ENCODE results near the gene TMEM123. TPM values are rescaled to one million over a fixed set of nuclear protein-coding genes. Genes with fewer than 3 reads are reported as not detected.
"Not testable (repeated sequence)": the region's sequence is repeated elsewhere in the genome, so short reads cannot be mapped to it uniquely, and the experiment has no call there.

The TMEM123 gene
- total RNA-seq, 4 donors from 2014 or later, result 161 to 212 (median 197) TPM

GRCh38 chr11:102436976-102437375, 15.6 kb downstream of the TMEM123 start:
- H3K9me3 ChIP-seq, result no peaks in the 10 kb centered on the region
- DNase-seq (ENCODE audit: low spot score in 2 of 2), result no peak
- peaks cover 4% of the 10 kb centered on the region for H3K36me3 ChIP-seq
- 77% methylated on average over 2 of the region's 2 CpGs for WGBS
- peaks cover 6% of the 10 kb centered on the region for H3K4me1 ChIP-seq
- no peak overlapping the region for H3K27ac ChIP-seq
- no peak overlapping the region for H3K4me3 ChIP-seq
- H3K27me3 ChIP-seq, result no peaks in the 10 kb centered on the region
- no peak for TF ChIP-seq CTCF (IDR thresholded peaks at IDR 0.05)
- TF ChIP-seq EP300 (IDR thresholded peaks at IDR 0.05), result no peak
- TF ChIP-seq POLR2AphosphoS5 (IDR thresholded peaks at IDR 0.05), result no peak
- no peak for TF ChIP-seq POLR2A (IDR thresholded peaks at IDR 0.05)

- Histone ChIP-seq H3K4me1 (peaks cover 6% of the 10 kb centered on the region), H3K27me3 (no peaks in the 10 kb centered on the region), H3K36me3 (peaks cover 4% of the 10 kb centered on the region), H3K9me3 (no peaks in the 10 kb centered on the region), H3K4me3 (no peak overlapping the region), H3K27ac (no peak overlapping the region)
- DNase-seq (ENCODE audit: low spot score in 2 of 2), result no peak
- TF ChIP-seq EP300 (IDR thresholded peaks at IDR 0.05) (no peak), CTCF (IDR thresholded peaks at IDR 0.05) (no peak), POLR2AphosphoS5 (IDR thresholded peaks at IDR 0.05) (no peak), POLR2A (IDR thresholded peaks at IDR 0.05) (no peak)
- WGBS, result 63% methylated on average over 3 of the region's 3 CpGs
These were observed 16.0 kb downstream of the TMEM123 start for GRCh38 chr11:102436561-102436960.

- no peaks in the 10 kb centered on the region for H3K9me3 ChIP-seq
- peaks cover 6% of the 10 kb centered on the region for H3K4me1 ChIP-seq
- no peak overlapping the region for H3K27ac ChIP-seq
- H3K4me3 ChIP-seq, result no peak overlapping the region
- H3K27me3 ChIP-seq, result no peaks in the 10 kb centered on the region
- TF ChIP-seq POLR2A (IDR thresholded peaks at IDR 0.05) (no peak), CTCF (IDR thresholded peaks at IDR 0.05) (no peak), POLR2AphosphoS5 (IDR thresholded peaks at IDR 0.05) (no peak), EP300 (IDR thresholded peaks at IDR 0.05) (no peak)
- 92% methylated on average over 3 of the region's 3 CpGs for WGBS
- peaks cover 4% of the 10 kb centered on the region for H3K36me3 ChIP-seq
- DNase-seq (ENCODE audit: low spot score in 2 of 2), result no peak
These were observed 16.9 kb downstream of the TMEM123 start for GRCh38 chr11:102435688-102436087.

DNA sequence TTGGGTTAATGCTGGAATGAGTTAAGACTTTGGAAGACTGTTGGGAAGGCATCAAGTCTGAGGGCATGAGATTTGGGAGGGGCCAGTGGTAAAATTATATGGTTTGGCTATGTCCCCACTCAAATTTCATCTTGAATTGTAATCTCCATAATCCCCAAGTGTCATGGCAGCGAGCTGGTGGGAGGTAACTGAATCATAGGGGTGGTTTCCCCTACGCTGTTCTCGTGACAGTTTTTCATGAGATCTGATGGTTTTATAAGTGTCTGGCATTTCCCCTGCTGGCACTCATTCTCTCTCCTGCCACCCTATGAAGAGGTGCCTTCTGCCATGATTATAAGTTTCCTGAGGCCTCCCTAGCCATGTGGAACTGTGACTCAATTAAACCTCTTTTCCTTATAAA, 19.0 kb downstream of the TMEM123 start:
- not testable (repeated sequence) for H3K27ac ChIP-seq; H3K9me3 ChIP-seq; H3K4me1 ChIP-seq; DNase-seq (ENCODE audit: low spot score in 2 of 2); H3K4me3 ChIP-seq; H3K36me3 ChIP-seq; H3K27me3 ChIP-seq
- 95% methylated on average over 3 of the region's 3 CpGs for WGBS

DNA sequence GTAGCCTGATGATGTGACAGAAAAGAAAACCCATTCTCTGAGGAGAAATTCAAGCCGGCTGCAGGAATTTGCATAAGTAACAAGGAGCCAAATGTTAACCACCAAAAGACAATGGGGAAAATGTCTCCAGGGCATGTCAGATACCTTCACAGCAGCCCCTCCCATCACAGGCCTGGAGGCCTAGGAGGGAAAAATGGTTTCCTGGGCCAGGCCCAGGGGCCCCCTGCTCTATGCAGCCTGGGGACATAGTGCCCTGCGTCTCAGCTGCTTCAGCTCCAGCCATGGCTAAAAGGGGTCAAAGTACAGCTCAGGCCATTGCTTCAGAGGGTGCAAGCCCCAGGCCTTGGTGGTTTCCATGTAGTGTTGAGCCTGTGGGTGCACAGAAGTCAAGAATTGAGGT, 20.0 kb downstream of the TMEM123 start:
- not testable (repeated sequence) for H3K27ac ChIP-seq; H3K4me3 ChIP-seq; H3K9me3 ChIP-seq; DNase-seq (ENCODE audit: low spot score in 2 of 2); H3K27me3 ChIP-seq; H3K36me3 ChIP-seq
- 100% methylated on average over 2 of the region's 2 CpGs for WGBS
- peaks cover 10% of the 10 kb centered on the region for H3K4me1 ChIP-seq

GRCh38 chr11:102431404-102431803, 21.2 kb downstream of the TMEM123 start:
- Histone ChIP-seq H3K27ac (no peak overlapping the region), H3K36me3 (peaks cover 4% of the 10 kb centered on the region), H3K27me3 (no peaks in the 10 kb centered on the region), H3K4me3 (no peak overlapping the region), H3K4me1 (peaks cover 6% of the 10 kb centered on the region), H3K9me3 (no peaks in the 10 kb centered on the region)
- 97% methylated on average over 2 of the region's 2 CpGs for WGBS
- no peak for DNase-seq (ENCODE audit: low spot score in 2 of 2)
- TF ChIP-seq CTCF (IDR thresholded peaks at IDR 0.05) (no peak), POLR2A (IDR thresholded peaks at IDR 0.05) (no peak), EP300 (IDR thresholded peaks at IDR 0.05) (no peak), POLR2AphosphoS5 (IDR thresholded peaks at IDR 0.05) (no peak)

Measured in suprapubic skin (tissue), 4 donors.